GM20000 (cell line): ENCODE data around the gene SBF2.

Source experiments
- DNase-seq: peaks from one replicate; pipeline ENCODE4 v3.0.0; 2012; ENCODE audit warnings: low spot score
- TF ChIP-seq, protein P1 (sequence below): IDR thresholded peaks from 2 replicates; pipeline ENCODE4 v1.5.1; 2012; ENCODE audit warnings: mild to moderate bottlenecking, control low read depth; ENCODE audit errors: extremely low read depth, missing control alignments

Gene SBF2

DNA sequence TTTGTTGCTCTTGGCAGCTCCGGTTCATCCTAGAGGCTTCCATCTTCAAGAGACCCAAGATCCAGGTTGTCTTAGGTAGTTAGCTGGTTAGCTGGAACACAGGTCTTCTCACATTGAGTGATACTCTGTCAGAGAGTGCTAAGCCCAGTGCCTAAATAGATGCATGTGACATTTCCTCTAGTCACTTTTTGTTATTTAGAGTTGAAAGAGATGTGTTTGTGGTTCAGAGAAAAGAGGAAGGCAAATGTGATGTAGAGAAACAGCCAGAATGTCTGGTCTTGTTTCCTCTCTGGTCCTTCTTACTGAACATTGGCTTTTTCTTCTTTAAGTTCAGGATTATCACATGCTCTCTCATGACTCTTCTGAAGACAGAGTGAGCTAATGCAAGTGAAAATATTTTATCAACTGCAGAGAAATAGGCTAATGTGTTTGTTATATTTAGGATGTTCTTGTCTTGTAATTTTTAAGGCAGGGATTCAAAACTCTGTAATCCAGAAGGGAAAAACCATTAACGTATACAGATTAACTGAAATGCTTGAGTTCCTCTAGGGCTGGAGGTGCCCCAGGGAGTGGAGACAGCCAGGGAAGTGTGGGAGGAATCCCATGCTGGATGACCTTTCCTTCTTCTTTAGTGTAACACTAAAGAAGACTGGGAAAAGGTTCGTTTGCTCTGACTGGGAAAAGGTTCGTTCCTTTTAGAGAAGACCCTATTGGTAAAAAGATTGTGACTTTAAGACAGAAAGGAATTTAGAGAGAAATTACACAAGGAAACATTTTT lies 554.7 kb downstream of the SBF2 start:
- TF ChIP-seq, protein P1, sequence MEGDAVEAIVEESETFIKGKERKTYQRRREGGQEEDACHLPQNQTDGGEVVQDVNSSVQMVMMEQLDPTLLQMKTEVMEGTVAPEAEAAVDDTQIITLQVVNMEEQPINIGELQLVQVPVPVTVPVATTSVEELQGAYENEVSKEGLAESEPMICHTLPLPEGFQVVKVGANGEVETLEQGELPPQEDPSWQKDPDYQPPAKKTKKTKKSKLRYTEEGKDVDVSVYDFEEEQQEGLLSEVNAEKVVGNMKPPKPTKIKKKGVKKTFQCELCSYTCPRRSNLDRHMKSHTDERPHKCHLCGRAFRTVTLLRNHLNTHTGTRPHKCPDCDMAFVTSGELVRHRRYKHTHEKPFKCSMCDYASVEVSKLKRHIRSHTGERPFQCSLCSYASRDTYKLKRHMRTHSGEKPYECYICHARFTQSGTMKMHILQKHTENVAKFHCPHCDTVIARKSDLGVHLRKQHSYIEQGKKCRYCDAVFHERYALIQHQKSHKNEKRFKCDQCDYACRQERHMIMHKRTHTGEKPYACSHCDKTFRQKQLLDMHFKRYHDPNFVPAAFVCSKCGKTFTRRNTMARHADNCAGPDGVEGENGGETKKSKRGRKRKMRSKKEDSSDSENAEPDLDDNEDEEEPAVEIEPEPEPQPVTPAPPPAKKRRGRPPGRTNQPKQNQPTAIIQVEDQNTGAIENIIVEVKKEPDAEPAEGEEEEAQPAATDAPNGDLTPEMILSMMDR, result no peak
- DNase-seq, result no peak

DNA sequence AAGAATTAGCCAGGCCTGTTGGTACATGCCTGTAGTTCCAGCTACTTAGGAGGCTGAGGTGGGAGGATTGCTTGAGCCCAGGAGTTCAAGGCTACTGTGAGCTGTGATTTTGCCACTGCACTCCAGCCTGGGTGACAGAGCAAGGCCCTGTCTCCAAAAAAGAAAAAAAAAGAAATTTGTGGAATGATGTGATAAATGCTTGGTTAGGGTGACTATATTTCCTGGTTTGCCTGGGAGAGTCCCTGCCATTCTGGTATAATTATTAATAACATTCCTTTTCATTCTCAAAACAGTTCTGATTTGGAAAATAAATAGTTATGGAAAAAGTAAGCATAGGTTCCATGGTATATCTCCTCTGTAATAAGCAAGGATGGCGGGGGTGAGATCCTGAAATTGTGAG lies 555.3 kb downstream of the SBF2 start:
- DNase-seq, result no peak
- TF ChIP-seq, protein P1, result no peak

DNA sequence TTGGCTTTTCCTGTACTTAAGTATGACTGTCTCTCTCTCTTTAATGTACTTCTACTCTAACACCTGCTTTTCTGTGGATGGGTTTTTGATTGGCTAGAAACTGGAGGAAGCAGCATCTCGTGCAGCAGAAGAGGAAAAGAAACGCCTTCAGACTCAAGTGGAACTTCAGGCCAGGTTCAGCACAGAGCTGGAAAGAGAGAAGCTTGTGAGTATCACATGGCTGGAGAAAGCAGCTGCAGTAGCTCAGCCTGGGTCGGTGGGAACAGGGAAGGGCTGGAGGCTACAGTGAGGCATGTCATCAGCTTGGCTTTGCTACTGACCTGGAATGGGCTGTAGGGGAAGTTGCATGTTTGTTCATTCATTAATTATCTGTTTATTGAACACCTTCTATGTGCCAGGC lies 555.9 kb downstream of the SBF2 start:
- TF ChIP-seq, protein P1, result no peak
- no peak for DNase-seq

DNA sequence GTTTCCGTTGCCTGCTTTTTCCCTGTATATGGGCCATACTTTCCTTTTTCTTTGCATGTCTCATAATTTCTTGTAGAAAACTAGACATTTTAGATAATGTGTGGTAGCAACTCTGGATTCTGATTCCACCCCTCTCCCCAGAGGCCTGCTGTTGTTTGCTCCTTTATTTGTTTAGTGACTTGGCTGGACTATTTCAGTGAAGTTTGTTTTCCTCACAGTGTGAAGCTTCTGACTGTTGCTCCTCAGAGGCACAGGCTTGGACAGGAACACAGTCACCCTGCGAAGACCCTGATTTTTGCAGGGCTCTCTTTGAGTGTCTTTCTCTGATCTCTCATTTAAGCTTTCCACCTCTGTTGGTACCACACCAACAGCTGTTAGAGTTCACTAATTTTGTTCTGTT lies 557.7 kb downstream of the SBF2 start:
- TF ChIP-seq, protein P1, result no peak

DNA sequence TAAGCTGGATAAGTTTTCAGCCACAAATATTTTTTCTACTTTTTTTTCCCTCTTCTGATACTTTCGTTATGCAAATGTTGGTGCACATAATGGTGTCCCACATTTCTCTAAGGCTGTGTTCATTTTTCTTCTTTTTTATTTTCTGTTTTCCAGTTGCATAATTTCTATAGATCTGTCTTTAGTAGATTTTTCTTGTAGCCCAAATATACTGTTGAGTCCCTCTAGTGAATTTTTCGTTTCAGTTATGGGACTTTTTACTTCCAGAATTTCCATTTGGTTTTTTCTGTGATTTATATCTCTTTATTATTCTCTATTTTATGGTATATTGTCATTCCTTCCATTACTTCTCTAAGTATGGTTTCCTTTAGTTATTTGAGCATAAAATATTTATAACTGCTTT lies 558.1 kb downstream of the SBF2 start:
- TF ChIP-seq, protein P1, result no peak
- DNase-seq, result no peak

More for the DNA sequence above, 557.7 kb downstream of the SBF2 start:
- no peak for DNase-seq

DNA sequence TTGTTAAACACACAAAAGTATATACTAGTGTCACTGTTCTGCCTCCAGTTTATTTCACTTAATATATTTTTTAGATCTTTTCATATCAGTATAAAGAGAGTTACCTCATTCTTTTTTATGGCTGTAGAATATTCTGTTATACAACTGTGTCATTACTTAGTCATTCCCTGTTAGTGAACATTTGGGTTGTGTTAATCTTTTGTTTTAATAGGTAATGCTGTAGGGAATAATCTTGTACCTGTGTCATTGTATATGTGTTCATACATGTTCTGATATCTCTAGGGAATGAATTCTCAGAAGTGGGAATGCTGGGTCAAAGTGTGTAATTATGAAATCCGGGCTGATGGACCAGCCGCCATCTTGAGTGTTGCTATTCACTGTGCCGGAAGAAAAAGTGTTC lies 558.8 kb downstream of the SBF2 start:
- TF ChIP-seq, protein P1, result no peak
- no peak for DNase-seq

DNA sequence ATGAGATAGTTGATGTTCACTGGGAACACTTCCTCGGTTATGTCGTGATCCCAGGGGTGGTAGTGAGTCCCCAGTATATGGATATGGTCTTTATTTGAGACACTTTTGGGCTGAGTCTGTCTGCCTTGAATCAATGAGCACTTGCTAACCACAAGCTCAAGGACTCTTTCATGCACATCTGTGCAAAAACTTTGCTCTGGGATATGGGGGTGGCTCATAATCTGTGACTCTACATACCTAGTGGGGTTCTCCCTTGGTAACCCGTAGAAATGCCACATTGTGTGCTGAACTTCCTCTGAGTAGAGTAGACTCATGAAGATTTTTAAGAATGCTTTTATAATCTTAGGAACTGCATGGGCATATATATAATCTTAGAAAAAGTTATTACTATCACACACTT lies 560.8 kb downstream of the SBF2 start:
- DNase-seq, result no peak
- TF ChIP-seq, protein P1, result no peak
